ENCODE measurements around the gene DNAJC22.
"Not testable (repeated sequence)": the region's sequence is repeated elsewhere in the genome, so short reads cannot be mapped to it uniquely, and the experiment has no call there.

GRCh38 chr12:49333778-49334177 lies 12.9 kb upstream of the DNAJC22 start:
- TF ChIP-seq EZH2 (IDR thresholded peaks at IDR 0.05; ENCODE audit: borderline replicate concordance, insufficient read depth, low read depth, low read length, poor library complexity, severe bottlenecking): not testable (repeated sequence)
- TF ChIP-seq, protein P1, sequence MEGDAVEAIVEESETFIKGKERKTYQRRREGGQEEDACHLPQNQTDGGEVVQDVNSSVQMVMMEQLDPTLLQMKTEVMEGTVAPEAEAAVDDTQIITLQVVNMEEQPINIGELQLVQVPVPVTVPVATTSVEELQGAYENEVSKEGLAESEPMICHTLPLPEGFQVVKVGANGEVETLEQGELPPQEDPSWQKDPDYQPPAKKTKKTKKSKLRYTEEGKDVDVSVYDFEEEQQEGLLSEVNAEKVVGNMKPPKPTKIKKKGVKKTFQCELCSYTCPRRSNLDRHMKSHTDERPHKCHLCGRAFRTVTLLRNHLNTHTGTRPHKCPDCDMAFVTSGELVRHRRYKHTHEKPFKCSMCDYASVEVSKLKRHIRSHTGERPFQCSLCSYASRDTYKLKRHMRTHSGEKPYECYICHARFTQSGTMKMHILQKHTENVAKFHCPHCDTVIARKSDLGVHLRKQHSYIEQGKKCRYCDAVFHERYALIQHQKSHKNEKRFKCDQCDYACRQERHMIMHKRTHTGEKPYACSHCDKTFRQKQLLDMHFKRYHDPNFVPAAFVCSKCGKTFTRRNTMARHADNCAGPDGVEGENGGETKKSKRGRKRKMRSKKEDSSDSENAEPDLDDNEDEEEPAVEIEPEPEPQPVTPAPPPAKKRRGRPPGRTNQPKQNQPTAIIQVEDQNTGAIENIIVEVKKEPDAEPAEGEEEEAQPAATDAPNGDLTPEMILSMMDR (IDR thresholded peaks at IDR 0.05): not testable (repeated sequence)

Measured in B cell (primary cell).